GM18511 (cell line): ENCODE measurements around the gene PIK3R3.
"Not testable (repeated sequence)": the region's sequence is repeated elsewhere in the genome, so short reads cannot be mapped to it uniquely, and the experiment has no call there.

Experiments
- ATAC-seq: cut with Tn5 transposase; IDR thresholded peaks from one replicate; pipeline ENCODE4 v1.9.1; 2021; ENCODE audit warnings: mild to moderate bottlenecking, moderate library complexity; ENCODE audit not compliant: unreplicated experiment

Gene PIK3R3

DNA sequence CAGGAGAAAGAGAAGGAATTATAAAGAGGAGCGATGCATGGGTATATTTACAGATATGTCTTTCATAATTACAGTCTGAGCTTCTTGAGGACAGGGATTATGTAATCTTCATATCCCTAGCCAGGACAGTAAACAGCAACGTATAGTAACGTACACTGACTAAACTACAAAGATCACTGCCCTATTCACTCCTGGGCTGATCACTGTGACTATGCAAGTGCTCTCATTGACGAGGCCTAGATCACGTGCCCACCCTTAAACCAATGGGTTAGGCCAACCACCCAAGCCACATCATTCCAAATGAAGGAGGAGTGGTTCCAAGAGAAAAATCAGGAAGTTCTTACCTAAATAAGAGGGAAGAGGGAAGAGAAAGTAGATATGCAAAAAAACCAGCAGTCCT is 18.5 kb downstream of the PIK3R3 start:
- ATAC-seq: no peak

DNA sequence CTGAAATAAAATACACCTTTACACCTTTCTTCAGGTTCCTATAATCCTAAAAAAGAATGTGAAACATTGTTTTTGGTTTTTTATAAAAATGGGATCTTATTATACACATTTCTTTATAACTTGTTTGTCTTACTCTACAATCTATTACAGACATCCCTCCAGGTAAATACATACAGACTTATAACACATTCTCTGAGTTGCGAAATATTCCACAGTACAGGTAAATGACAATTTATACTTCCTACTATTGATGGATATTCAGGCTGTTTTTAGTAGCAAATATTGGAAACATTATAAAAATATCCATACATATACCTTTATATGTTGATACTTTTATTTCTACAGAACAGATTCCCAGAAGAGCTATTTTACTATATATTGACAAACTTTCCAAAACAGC is 20.3 kb downstream of the PIK3R3 start:
- no peak for ATAC-seq

DNA sequence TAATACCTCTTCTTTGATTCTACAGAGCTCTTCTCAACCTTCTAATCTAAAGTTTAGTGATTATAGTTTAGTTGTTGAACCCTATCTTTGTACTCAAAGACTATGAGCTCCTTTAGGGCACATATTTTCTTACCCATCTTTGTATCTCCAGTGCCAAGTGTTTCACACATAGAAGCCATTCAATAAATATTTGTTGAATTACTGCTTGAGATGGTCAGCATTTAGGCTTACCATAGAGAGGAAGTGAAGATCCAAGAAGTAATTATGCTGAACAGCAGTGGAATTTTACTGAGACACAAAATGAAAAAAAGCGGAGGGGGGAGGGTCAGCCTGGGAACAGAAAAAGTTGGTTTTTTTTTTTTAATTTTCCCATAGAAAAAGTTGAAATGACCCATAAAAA is 21.9 kb downstream of the PIK3R3 start:
- no peak for ATAC-seq

DNA sequence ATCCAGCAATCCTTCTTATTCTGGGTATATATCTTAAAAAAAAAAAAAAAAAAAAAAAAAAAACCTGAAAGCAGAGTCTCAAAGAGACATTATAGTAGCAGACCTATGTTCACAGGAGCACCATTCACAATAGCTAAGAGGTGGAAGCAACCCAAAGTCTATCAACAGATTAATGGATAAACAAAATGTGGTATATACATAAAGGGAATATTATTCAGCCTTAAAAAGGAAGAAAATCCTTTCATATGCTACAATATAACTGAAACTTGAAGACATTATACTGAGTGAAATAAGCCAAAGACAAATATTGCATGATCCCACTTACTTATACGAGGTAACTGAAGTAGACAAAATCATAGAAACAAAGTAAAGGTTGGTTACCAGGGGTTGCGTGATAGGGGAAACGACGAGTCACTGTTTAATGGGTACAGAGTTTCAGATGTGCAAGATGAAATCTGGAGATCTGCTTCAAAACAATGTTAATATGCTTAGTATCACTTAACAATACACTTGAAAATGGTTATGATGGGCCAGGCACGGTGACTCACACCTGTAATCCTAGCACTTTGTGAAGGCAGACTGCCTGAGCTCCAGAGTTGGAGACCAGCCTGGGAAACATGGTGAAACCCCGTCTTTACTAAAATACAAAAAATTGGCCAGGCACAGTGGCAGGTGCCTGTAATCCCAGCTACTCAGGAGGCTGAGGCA is 29.5 kb downstream of the PIK3R3 start:
- no peak for ATAC-seq

DNA sequence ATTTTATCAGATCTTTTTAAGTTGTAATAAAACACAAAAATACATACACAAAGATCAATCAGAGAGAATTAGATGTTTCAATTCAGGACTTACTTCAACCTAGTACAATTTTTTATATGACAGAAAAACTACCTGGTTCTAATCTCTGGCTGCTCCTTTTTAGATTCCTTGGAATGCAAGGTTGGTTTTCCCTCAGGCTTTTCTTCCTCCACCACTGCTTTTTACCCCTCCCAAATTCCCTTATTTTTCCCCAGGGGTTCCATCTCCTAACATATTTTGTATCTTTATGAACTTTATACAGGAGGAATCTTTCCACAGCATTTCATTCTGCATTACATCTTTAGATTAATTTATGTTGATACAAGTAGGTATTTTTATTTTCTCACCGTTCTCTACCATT is 33.2 kb downstream of the PIK3R3 start:
- ATAC-seq: no peak

DNA sequence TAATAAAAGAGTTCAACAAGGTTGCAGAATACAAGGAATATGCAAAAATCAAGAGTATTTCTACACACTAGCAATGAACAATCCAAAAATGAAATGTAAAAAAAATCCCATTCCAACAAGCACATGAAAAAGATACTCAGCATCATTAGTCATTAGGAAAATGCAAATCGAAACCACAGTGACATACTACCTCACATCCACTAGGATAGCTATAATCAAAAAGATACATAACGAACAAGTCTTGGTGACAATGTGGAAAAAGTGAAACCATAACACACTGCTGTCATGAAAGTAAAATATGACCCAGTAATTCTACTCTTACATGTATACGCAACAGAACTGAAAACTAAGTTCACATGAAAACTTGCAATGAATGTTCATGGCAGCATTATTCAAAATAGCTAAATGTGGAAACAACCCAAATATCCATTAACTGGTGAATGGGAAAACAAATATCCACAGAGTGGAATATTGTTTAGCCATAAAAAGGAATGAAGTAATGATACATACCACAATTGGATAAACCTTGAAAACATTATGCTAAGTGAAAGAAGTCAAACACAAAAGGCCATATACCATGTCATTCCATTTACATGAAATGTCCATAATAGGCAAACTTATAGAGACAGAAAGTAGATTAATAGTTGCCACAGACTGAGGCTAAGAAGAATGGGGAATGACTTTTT is 34.3 kb downstream of the PIK3R3 start:
- ATAC-seq: no peak

DNA sequence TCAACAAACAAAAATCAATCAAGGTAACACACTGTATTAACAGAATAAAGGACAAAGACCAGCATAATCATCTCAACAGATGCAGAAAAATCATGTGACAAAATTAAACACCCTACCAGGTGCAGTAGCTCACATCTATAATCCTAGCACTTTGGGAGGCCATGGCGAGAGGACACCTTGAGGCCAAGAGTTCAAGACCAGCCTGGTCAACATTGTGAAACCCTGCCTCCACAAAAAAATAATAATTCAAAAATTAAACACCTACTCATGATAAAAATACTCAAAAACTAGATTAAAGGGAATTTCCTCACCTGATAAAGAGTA is 35.3 kb downstream of the PIK3R3 start:
- no peak for ATAC-seq

DNA sequence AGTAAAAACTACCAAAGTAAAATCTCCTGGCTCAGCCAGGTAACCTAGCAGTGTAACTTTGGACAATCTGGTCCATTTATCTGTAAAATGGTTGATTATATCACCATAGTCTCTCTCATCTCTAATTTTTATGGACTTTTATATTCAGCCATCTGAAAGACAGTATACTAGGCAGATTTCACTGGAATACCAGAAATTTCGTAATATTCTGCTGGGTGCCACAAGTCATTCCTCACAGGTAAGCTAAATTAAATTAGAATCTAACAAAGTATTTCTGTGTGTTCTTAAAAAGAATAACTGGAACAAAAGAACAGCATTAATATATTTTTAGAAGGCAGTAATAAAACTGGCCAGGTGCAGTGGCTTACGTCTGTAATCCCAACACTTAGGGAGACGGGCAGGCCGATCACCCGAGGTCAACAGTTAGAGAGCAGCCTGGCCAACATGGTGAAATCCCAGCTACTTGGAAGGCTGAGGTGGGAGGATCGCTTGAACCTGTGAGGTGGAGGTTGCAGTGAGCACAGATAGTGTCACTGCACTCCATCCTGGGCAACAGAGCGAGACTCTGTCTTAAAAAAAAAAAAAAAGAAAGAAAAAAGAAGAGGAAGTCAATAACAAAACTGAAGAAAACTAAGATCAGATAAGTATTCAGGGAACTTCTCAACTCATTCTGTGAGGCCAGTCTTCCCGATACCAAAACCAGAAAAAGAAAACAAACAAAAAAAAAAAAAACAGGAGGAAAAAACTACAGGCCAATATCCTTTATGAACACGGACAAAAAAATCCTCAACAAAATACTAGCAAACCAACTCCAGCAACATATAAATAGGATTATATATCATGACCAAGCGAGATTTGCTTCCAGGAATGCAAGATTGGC is 35.9 kb downstream of the PIK3R3 start:
- no peak for ATAC-seq

DNA sequence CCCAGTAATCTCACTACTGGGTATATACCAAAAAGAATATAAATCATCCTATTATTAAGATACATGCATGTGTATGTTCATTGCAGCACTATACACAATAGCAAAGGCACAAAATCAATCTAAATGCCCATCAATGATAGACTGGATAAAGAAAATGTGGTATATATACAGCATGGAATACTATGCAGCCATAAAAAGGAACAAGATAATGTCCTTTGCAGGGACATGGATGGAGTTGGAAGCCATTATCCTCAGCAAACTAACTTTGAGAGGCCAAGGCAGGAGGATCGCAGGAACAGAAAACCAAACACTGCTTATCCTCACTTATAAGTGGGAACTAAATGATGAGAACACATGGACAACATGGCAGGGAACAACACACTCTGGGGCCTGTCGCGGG is 37.3 kb downstream of the PIK3R3 start:
- not testable (repeated sequence) for ATAC-seq

DNA sequence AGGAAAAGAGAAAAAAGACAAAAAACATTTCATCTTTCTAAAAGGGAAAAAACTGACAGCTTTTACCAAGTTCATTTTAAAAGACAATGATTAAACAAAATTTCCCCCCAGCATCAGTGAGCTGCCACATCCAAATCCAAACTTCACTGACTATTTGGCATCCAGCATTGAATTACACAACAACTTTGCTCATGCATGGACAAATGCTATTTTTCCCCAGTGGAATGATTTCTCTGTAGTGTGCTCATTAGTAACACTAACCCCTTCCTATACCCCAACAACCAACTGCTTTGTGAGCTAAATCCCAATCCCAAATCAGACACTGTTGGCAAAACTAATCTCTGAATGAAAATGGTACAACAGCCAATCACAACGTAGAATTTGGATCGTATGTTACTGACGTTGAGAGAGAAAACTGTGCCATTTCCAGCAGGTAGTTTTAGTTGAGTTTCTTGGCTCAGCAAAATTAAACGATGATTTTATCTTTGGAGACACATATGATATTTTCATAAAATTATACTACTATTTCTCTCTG is 37.9 kb downstream of the PIK3R3 start:
- ATAC-seq: no peak

DNA sequence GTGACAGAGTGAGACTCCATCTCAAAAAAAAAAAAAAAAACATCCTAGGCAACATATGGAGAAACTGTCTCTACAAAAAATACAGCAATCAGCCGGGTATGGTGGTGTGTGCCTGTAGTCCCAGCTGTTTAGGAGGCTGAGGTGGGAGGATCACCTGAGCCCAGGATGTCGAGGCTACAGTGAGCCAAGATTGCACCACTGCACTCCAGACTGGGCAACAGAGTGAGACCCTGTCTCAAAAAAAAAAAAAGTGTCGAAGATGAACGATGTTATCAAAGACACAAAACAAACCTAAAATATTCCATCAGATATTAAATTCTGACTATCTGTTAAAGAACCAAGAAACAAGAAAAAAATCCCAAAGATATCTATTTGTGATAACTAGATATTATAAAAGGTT is 38.6 kb downstream of the PIK3R3 start:
- not testable (repeated sequence) for ATAC-seq

DNA sequence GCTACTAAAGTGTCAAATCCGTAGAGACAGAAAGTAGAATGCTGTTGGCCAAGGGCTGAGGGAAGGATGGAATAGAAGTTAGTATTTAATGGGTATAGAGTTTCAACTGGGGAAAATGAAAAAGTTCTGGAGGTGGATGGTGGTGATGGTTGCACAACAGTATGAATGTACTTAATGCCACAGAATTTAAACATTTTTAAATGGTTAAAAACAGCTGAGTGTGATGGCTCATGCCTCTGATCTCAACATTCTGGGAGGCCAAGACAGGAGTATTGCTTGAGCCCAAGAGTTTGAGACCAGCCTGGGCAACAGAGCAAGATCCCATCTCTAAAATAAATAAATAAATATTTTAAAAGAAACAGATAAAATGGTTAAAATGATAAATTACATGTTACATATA is 44.5 kb downstream of the PIK3R3 start:
- ATAC-seq: no peak

DNA sequence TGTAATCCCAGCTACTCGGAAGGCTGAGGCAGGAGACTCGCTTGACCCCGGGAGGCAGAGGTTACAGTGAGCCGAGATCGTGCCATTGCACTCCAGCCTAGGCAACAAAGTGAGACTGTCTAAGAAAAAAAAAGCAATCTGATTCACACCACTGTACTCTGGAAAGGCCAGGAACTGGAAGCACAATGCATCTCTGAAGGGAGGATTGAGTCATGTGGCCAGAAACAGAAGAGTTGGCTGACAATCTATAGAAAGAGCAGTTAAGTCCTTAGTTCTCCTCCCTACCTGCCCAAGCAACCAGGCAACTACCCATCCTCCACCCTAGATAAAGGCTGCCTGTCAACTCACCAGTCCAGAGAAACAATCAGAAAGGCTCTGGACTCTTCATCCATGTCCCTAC is 45.9 kb downstream of the PIK3R3 start:
- no peak for ATAC-seq

DNA sequence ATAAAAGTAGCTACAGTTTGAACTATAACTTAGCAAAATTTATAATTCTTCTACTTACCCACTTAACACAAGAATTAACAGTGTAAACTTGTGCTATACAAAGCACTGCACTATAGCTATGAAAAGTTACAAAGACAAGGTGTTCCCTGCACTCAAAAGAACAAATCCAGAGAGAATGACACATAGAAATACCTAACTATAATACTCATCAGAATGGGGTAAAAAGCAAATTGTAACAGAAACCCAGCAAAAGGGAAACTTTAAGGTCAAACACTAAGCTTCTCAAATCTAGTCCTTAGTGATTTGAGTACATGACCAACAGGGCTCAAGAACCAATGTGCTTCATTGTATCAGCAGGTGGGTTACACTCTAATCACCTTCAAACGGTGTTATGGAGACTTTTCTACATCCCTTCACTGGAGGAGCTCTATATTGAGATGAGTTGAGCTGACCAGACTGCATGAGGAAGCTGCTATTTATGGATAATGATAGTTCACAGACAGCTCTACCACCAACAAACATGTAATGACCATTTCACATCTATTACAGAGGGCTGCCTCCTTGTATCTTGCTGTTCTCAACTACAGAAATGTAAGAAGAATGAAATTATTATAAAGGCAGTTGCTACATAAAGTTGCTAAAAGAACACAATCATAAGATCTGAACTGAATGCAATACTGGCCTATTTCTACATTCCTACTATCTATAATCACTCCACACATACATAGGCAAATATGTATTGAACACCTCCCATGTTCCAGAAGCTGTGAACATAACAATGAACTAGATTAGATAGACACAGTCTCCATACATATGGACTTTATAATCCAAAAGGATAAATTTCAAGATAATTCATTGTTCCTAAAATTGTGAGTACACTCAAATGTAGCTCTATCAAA is 47.6 kb downstream of the PIK3R3 start:
- ATAC-seq: no peak

DNA sequence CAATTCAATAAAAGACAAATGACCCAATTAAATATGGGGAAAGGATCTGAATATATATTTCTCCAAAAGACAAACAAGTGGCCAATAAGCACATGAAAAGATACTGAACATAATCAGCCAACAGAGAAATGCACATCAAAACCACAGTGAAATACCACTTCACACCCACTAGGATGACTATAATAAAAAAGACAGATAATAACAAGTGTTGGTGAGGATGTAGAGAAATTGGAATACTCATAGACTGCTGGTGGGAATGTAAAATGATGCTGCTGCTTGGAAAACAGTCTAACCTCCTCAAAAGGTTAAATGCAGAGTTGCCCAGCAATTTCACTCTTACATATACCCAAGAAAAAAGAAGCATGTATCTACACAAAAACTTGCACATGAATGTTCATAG is 48.9 kb downstream of the PIK3R3 start:
- ATAC-seq: no peak

DNA sequence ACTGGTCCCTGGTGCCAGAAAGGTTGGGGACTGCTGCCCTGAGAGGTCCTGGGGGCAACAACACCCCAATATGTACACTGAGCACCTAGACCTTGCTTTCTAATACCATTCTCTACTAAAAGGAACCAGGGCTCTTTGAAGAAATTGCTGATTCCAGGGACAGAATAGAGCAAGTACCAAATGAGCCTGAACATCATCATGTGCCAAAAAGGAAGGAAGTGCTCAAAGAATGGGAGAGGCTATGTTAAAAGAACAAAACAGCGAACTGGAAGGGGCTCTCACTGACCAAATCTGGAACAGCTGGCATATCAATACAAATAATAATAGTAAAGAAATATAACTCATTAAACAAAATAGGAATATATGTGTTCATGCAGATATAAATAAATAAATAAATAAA is 50.8 kb downstream of the PIK3R3 start:
- ATAC-seq: no peak

DNA sequence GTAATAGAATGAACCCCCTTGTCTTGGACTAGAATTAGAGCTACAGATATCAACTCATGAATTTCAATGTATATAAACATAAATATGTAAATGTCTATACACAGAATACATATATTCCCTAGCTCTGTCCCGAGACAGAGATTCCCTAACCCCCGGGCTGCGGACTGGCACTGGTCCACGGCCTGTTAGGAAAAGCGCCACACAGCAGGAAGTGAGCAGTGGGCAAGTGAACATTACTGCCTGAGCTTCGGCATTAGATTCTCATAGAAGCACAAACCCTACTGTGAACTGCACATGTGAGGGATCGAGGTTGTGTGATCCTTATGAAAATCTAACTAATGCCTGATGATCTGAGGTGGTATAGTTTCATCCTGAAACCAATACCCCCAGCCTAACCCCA is 51.2 kb downstream of the PIK3R3 start:
- no peak for ATAC-seq

DNA sequence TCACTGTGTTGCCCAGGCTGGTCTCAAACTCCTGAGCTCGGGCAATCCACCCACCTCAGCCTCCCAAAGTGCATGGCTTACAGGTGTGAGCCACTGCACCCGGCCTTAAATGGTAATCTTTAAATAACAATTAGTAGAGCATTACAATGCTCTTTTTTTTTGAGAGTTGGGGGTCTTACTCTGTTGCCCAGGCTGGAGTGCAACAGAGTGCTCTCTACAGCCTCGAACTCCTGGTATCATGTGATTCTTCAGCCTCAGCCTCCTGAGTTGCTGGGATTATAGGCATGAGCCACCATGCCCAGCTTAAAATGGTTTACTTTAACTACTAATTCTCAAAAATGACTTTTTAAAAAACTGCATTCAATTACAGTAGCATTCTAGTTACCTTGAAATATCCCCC is 52.2 kb downstream of the PIK3R3 start:
- no peak for ATAC-seq

DNA sequence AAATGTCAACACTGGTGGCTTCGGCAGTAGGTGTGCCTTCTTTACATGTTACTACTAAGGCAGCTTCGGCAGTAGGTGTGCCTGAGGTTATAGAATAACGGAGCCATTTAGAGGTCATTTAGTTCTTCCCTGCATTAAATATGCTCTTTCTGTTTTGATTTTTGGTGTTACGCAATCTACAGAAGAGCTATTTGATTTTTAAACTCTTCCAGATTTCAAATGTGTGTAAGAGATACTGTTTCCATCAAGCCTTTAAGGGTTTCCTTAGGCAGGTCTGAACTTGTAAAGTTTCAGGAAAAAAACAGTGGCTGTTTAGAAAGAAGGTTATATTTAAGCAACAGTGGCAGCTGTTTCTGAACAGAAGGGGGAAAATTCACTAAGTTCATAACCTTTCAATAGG is 54.8 kb downstream of the PIK3R3 start:
- no peak for ATAC-seq

DNA sequence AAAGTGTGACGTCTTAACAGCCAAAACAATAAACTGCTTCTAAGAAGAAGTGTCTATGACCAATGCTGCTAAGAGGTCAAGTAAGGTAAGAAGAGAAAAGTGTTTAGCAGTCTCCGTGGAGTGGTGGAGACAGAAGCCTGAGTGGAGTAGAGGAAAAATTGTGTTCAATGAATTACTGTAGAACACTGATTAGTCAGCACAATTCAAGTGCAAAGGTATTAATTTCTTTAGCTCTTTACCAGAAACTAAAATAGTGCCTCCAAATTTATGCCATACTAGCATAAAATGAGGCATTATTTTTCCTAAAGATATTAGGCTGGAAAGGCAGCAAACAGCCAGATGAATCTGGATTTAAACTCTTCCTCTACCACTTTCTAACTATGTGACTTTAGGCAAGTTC is 56.1 kb downstream of the PIK3R3 start:
- ATAC-seq: no peak

DNA sequence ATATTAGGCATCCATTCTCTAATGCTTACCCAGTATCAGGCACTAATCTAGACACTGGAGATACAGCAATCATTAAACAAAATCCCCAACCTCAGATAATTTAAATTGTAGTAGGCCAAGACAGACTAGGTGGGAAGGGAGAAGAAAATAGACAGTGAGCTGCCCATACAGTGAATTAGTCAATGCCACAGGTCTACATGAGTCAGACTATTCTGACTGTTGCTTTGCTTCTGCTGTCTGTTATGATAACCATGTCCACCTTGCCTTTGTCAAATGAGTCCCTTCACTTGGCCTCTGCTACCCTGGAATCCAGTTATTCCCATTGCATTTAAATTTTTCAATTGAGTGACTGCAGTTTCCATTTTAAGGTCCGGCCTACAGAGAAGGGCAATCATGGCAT is 59.5 kb downstream of the PIK3R3 start:
- ATAC-seq: no peak
